ENCODE measurements around the gene POLG.

POLG gene

GRCh38 chr15:89356634-89357298 lies 22.1 kb upstream of the POLG start:
- DNase-seq (ENCODE audit: low read depth in 2 of 2) = no peak

DNA sequence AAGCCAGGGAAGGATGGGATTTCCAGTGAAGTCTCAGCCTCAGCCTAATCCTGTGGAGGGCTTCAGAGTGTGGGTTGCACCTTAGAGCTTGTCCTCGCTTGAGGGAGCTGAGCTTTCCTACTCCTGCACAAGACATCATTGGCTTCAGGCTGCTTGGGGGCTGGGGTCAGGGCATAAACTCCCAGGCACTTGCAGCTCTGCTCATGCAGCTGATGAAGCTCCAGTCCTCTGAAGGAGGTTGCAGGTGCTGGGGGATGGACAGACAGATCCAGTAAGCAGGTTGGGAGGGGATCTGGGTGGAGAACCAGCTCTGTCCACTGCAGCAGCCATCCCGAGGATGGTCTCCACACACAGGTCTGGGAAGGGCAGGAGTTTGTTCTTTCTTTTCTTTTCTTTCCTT lies 19.4 kb upstream of the POLG start:
- DNase-seq (ENCODE audit: low read depth in 2 of 2) = no peak

DNA sequence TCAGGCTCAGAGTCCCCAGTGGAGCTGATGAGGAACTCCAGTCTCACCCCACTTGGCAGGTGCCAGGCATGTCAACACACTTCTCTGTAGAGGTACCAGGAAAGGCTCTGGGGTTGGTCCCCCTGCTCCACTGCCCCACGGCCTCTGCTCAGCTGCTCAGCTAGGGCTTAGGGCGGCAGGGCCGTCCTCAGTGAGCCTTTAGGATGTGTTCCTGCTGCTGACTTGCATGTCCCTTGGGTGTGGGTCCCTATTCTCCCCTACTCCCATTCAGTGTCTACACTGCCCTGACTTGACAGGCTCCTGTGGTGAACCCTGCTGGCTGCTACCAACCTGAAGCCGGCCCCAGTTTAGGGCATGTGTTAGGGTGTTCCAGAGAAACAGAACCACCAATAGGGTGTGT lies 17.9 kb upstream of the POLG start:
- no peak for DNase-seq (ENCODE audit: low read depth in 2 of 2)

DNA sequence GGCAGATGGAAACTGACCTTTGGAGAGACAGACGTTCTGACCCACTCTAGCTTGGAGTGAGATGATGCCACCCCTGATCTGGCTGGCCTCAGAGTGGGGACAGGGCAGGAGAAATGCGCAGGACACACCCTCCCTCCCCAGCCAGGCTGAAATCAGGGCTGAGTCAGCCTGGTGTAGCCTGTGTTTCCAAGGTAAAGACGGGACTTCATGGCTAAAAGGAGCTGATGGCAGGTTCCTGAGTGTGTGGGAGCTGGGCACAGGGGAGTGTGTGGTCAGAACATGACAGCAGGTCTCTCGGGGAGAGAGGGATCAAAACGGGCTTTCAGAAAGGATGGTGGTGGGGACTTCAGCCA lies 14.6 kb upstream of the POLG start:
- no peak for DNase-seq (ENCODE audit: low read depth in 2 of 2)

- no peak for DNase-seq (ENCODE audit: low read depth in 2 of 2)
Measured at GRCh38 chr15:89346516-89347231, 12.1 kb upstream of the POLG start.

DNA sequence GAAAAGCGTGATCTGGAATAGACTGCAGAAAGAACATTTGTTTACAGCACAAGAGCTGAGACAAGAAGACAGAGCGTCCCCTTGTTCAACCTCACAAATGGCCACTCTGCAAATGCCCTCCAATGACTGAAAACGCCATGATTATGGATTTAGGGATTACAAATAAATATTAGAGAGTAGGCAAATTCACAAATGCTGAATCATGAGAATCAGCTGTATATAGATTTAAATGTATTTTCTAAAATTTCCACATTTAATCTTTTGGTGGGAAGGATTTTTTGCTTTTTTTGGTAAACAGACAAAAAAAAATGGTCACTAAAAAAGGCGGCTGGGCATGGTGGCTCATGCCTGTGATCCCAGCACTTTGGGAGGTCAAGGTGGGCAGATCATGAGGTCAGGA lies 10.6 kb upstream of the POLG start:
- DNase-seq (ENCODE audit: low read depth in 2 of 2) = no peak

GRCh38 chr15:89342840-89343239 lies 8.2 kb upstream of the POLG start:
- DNase-seq (ENCODE audit: low read depth in 2 of 2) = no peak

DNA sequence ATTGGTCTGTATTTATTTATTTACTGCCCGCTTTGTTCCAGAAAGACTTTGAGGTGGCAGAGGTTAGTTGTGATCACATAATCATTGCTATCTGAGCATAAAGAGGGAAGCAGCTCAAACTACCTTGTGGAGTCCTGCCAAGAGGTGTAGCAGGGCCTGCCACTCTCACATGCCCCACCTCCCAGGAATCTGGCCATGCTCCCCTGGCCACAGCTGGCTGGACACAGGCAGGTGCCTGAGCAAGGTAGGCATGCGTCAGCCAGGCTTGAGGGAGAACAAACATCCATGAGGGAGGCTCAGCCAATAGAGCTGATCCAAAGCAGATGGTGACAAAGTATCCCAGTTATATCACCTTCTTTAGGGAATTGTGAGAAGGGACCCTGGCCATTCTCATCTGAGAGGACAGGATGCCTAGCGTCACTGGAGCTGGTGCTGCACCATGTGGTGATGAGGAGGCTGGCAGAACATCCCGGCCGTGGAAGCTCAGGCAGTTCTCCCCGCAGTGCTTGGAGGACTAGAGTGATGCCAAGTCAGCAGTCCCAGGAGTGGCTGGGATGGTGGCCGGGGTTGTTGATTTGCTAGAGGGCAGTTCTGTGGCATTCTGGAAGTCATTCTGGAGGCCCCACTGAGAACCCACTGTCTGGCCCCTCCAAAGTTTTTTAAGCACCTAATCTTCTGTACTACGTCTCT lies 6.8 kb upstream of the POLG start:
- DNase-seq (ENCODE audit: low read depth in 2 of 2) = no peak

GRCh38 chr15:89340573-89340972 lies 5.9 kb upstream of the POLG start:
- no peak for DNase-seq (ENCODE audit: low read depth in 2 of 2)

DNA sequence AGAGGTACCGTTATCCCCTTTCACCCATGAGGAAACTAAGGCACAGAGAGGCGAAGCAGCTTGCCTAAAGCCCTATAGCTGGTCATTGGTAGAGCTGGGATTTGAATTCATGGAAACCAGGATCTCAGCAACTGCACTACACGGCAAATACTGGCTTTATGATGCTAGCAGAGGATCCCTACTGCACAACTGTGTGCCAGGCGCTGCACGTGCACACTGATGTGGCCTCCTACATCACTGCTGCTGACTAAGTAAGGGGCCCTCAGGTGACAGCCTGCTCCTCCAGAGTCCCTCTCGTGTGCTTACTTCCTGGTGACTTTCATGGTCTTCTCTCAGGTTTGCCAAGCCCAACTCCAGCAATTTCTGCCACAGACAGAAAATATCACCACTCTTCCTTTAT lies 3.4 kb upstream of the POLG start:
- no peak for DNase-seq (ENCODE audit: low read depth in 2 of 2)

GRCh38 chr15:89335298-89336041 lies 846 bp upstream of the POLG start:
- DNase-seq (ENCODE audit: low read depth in 2 of 2) = no peak

GRCh38 chr15:89333959-89334509 lies 590 bp downstream of the POLG start:
- no peak for DNase-seq (ENCODE audit: low read depth in 2 of 2)

GRCh38 chr15:89333011-89333860 lies 1.4 kb downstream of the POLG start:
- DNase-seq (ENCODE audit: low read depth in 2 of 2) = no peak

GRCh38 chr15:89332446-89332845 lies 2.2 kb downstream of the POLG start:
- DNase-seq (ENCODE audit: low read depth in 2 of 2) = no peak

- no peak for DNase-seq (ENCODE audit: low read depth in 2 of 2)
Measured at GRCh38 chr15:89330881-89331595, 3.6 kb downstream of the POLG start.

DNA sequence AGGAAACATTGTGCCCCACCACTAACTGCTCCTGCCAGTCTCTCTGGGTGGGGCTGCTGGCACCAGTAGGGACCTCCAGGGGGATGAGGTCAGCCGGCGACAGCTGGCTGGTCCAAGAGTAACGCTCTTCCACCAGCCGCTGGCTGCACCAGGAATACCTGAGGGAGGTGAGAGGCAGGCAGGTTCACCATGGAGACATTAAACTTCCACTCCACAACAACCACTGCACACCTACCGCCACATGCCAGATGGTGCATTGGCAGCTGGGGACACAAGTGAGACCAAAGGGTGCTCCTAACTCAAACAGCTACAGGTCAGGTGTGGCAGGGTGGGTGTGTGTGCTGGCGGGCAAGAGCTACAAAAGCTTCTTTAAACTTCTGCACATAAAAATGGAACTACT lies 4.5 kb downstream of the POLG start:
- DNase-seq (ENCODE audit: low read depth in 2 of 2) = no peak

DNA sequence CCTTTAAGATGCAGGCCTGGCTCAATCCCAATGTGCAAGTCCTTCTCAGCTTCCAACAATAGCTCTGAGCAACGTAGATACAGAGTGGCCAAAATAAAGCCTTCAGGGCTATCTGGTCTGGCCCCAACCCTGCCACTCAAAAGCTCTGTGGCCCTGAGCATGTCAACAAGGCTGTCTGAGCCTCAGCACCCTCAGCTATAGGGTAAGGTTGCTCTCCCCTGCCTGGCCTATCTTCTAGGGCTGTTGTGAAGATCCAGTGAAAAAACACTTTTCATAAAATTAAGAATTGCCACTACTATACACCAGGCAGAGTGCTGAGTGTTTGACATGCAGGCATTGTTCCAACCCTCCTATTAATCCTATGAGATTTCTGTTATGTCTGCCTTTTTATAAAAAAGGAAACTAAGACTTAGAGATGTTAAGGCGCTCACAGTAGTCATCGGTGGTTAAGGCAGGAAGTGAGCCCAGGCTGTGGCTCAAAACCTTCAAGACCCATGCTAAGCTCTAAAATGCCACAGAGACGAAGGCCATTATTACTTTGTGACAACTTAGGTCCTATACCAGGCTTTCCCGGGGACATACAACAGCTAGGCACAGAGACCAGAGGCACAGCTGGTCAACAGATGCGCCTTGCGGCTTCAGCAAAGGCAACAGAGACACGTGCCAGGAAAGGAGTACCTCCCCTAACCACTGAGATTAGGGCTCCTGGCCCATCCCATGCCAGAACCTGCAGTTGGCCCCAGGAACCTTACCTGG lies 5.1 kb downstream of the POLG start:
- no peak for DNase-seq (ENCODE audit: low read depth in 2 of 2)

DNA sequence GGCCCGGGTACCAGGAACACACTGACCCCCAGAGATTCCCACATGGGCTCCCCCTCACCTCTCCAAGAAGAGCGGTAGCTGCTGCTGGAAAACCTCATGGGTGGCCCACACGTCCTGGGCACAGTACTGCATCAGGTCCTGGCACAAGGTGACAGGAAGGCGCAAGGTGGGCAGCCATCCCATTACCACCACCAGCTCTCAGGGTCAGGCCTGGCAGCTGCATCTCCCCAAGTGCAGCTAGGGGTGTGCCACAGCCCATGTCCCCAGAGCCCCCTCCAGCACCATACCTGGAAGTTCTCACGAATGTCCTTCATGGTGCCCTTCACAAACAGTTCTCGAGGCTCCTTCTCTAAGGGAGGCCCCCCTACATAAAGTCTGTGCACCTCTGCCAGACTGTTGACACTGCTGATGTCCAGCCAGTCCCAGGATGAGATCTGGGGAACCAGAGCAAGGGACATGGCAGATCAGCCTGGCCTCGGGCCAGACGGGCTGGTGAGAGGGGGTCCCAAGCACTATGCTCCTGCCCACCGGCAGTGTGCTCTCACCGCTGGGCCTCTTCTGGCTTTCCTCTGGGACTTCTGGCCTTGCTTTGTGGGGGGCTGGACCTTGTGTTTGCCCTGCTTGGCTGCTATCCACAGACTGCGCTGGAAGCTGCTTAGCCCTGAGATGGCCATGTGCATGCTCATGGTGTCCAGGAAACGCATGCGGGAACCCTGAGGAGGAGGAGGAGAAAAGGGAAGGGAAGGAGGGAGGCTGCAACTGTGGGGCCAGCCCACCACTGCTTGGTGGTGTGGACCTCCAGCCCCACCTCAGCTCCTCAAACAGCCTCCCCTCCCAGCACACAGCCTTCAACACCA lies 6.0 kb downstream of the POLG start:
- DNase-seq (ENCODE audit: low read depth in 2 of 2) = no peak

- DNase-seq (ENCODE audit: low read depth in 2 of 2) = no peak
Measured at GRCh38 chr15:89327113-89327512, 7.5 kb downstream of the POLG start.
